ENCODE measurements around the gene ANKRD18A. TPM values are rescaled to one million over a fixed set of nuclear protein-coding genes. Genes with fewer than 3 reads are reported as not detected.

The ANKRD18A gene
- total and polyA plus RNA-seq, 2 of the 4 experiments (the other 2 are of a cell fraction) = not detected

DNA sequence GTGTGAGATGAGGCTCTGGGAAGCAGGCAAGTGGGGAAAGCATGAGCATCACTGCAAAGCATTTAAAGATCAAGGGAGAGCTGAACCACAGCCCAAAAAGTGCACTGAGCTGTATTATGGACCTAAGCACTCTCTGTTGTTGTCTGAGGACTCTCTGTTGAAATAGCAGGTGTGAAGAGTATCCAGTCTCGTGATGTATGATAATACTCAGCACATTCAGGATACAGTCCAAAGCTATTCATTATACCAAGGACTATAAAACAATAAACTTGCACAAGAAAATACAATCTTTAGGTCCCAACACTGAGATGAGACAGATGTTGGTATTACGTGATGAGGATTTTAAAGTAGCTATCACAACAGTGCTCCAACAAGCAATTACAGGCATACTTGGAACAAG, 98.6 kb downstream of the ANKRD18A start:
- no peaks in the 10 kb centered on the region for H4K20me1 ChIP-seq (ENCODE audit: insufficient read depth, low read length)
- in situ Hi-C loops (cut with MboI; ENCODE audit: low sequenced_read_pairs) = loop anchor here (10.0 kb wide), 1 partner anchor 57 kb away; no protein-coding TSS in a partner anchor
- POLR2A ChIA-PET (ENCODE audit: unreplicated experiment) = no interaction called here

More for the DNA sequence above, 98.6 kb downstream of the ANKRD18A start:
- Histone ChIP-seq H3K4ac (ENCODE audit: low read depth, low read length) (no peak overlapping the region), H2BK120ac (ENCODE audit: low read depth, low read length) (no peak overlapping the region), H3K9me3 (ENCODE audit: control insufficient read depth, insufficient read depth, low read length) (no peaks in the 10 kb centered on the region), H4K8ac (ENCODE audit: low read depth in 2 of 2, low read length in 2 of 2) (no peak overlapping the region), H3K27ac (ENCODE audit: insufficient read depth, low read length) (no peak overlapping the region), H3K4me1 (ENCODE audit: control insufficient read depth, insufficient read depth, low read length) (no peaks in the 10 kb centered on the region), H2AK9ac (replicated peaks; ENCODE audit: low read depth, low read length, poor library complexity) (no peak overlapping the region), H3K56ac (ENCODE audit: extremely low read depth, insufficient read depth, low read length) (no peak overlapping the region), H2AFZ (replicated peaks; ENCODE audit: low read length, poor library complexity) (no peak overlapping the region), H3K14ac (replicated peaks; ENCODE audit: low read depth, low read length) (no peak overlapping the region), H2BK15ac (ENCODE audit: low read depth, low read length) (no peak overlapping the region), H3K36me3 (ENCODE audit: control insufficient read depth, insufficient read depth, low read length) (no peaks in the 10 kb centered on the region), H3K9me1 (ENCODE audit: insufficient read depth, low read length) (no peaks in the 10 kb centered on the region), H2BK5ac (ENCODE audit: low read depth, low read length, poor library complexity, severe bottlenecking) (no peak overlapping the region), H2BK20ac (ENCODE audit: low read depth, low read length) (no peak overlapping the region), H3K79me1 (ENCODE audit: low read depth in 1 of 2, low read length in 2 of 2) (no peaks in the 10 kb centered on the region), H3K23ac (ENCODE audit: low read depth, low read length) (no peak overlapping the region), H3K27me3 (ENCODE audit: control insufficient read depth, insufficient read depth, low read length) (peaks cover 1% of the 10 kb centered on the region; the same call in 1 of the 2 replicates), H2AK5ac (ENCODE audit: low read depth, low read length) (no peak overlapping the region), H3K4me2 (ENCODE audit: low read depth, low read length) (no peak overlapping the region), H4K91ac (ENCODE audit: insufficient read depth, low read depth, low read length) (no peak overlapping the region), H3K9ac (ENCODE audit: low read depth, low read length) (no peak overlapping the region), H3K18ac (ENCODE audit: low read depth, low read length) (no peak overlapping the region), H3K4me3 (ENCODE audit: insufficient read depth, low read depth, low read length) (no peak overlapping the region), H4K5ac (ENCODE audit: low read depth, low read length) (no peak overlapping the region)
- CTCF ChIA-PET = no interaction called here
- dilution Hi-C loops (cut with HindIII; ENCODE audit: low sequenced_read_pairs, unreplicated experiment) = no loop called here
- WGBS, 2 experiments (ENCODE audit: extremely low coverage in 2 of 2, insufficient read length in 1 of 2) = no CpG with 5 or more reads among the region's 2 CpGs
- ATAC-seq (ENCODE audit: low read depth) (no peak), DNase-seq (no peak)
- TF ChIP-seq, protein P1, sequence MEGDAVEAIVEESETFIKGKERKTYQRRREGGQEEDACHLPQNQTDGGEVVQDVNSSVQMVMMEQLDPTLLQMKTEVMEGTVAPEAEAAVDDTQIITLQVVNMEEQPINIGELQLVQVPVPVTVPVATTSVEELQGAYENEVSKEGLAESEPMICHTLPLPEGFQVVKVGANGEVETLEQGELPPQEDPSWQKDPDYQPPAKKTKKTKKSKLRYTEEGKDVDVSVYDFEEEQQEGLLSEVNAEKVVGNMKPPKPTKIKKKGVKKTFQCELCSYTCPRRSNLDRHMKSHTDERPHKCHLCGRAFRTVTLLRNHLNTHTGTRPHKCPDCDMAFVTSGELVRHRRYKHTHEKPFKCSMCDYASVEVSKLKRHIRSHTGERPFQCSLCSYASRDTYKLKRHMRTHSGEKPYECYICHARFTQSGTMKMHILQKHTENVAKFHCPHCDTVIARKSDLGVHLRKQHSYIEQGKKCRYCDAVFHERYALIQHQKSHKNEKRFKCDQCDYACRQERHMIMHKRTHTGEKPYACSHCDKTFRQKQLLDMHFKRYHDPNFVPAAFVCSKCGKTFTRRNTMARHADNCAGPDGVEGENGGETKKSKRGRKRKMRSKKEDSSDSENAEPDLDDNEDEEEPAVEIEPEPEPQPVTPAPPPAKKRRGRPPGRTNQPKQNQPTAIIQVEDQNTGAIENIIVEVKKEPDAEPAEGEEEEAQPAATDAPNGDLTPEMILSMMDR (conservative IDR thresholded peaks at IDR 0.05; ENCODE audit: low read depth, low read length) = no peak
- TF ChIP-seq NFE2L2 (IDR thresholded peaks at IDR 0.05; ENCODE audit: low read depth, low read length) = no peak
- TF ChIP-seq MXI1 (IDR thresholded peaks at IDR 0.05; ENCODE audit: borderline replicate concordance, low read depth, low read length) = no peak
- TF ChIP-seq RCOR1 (IDR thresholded peaks at IDR 0.05; ENCODE audit: insufficient replicate concordance, low read length) = no peak
- no peak for TF ChIP-seq MAZ (IDR thresholded peaks at IDR 0.05; ENCODE audit: borderline replicate concordance, low read depth, low read length)
- no peak for TF ChIP-seq POLR2A (IDR thresholded peaks at IDR 0.05; ENCODE audit: low read depth, low read length)
- no peak for TF ChIP-seq MAFK (IDR thresholded peaks at IDR 0.05; ENCODE audit: low read depth, low read length)
- TF ChIP-seq, protein P2, sequence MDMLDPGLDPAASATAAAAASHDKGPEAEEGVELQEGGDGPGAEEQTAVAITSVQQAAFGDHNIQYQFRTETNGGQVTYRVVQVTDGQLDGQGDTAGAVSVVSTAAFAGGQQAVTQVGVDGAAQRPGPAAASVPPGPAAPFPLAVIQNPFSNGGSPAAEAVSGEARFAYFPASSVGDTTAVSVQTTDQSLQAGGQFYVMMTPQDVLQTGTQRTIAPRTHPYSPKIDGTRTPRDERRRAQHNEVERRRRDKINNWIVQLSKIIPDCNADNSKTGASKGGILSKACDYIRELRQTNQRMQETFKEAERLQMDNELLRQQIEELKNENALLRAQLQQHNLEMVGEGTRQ (IDR thresholded peaks at IDR 0.05; ENCODE audit: low read depth, low read length) = no peak
- TF ChIP-seq RAD21 (IDR thresholded peaks at IDR 0.05; ENCODE audit: low read length) = no peak
- TF ChIP-seq RFX5 (IDR thresholded peaks at IDR 0.05; ENCODE audit: low read depth, low read length) = no peak
- TF ChIP-seq CHD1 (IDR thresholded peaks at IDR 0.05; ENCODE audit: low read depth, low read length) = no peak
- no peak for TF ChIP-seq CEBPB (IDR thresholded peaks at IDR 0.05; ENCODE audit: low read depth, low read length)
- TF ChIP-seq SMC3 (IDR thresholded peaks at IDR 0.05; ENCODE audit: low read depth, low read length) = no peak
- TF ChIP-seq BHLHE40 (IDR thresholded peaks at IDR 0.05; ENCODE audit: low read depth, low read length) = no peak
- no peak for TF ChIP-seq FOS (IDR thresholded peaks at IDR 0.05; ENCODE audit: low read depth, low read length)
- TF ChIP-seq, protein P3, sequence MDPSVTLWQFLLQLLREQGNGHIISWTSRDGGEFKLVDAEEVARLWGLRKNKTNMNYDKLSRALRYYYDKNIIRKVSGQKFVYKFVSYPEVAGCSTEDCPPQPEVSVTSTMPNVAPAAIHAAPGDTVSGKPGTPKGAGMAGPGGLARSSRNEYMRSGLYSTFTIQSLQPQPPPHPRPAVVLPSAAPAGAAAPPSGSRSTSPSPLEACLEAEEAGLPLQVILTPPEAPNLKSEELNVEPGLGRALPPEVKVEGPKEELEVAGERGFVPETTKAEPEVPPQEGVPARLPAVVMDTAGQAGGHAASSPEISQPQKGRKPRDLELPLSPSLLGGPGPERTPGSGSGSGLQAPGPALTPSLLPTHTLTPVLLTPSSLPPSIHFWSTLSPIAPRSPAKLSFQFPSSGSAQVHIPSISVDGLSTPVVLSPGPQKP (IDR thresholded peaks at IDR 0.05; ENCODE audit: borderline replicate concordance, low read depth, low read length) = no peak
- intact Hi-C loops (cut with micrococcal nuclease) = loop anchor here (5.0 kb wide), 1 partner anchor 74 kb away; no protein-coding TSS in a partner anchor
- BruUV-seq (replicated peaks) = no TSS peak

Data from IMR-90 (cell line).